KG1 (cell line): Measurements from ENCODE around the gene MYBL2.
A peak's percentile ranks its signal among the peaks of the same experiment; 100 is the strongest.
"Not testable (repeated sequence)": the region's sequence is repeated elsewhere in the genome, so short reads cannot be mapped to it uniquely, and the experiment has no call there.

Experiments
- DNase-seq: peaks from one replicate; lab custom pipeline; 2025; lab: John Stamatoyannopoulos, UW

MYBL2 gene

DNA sequence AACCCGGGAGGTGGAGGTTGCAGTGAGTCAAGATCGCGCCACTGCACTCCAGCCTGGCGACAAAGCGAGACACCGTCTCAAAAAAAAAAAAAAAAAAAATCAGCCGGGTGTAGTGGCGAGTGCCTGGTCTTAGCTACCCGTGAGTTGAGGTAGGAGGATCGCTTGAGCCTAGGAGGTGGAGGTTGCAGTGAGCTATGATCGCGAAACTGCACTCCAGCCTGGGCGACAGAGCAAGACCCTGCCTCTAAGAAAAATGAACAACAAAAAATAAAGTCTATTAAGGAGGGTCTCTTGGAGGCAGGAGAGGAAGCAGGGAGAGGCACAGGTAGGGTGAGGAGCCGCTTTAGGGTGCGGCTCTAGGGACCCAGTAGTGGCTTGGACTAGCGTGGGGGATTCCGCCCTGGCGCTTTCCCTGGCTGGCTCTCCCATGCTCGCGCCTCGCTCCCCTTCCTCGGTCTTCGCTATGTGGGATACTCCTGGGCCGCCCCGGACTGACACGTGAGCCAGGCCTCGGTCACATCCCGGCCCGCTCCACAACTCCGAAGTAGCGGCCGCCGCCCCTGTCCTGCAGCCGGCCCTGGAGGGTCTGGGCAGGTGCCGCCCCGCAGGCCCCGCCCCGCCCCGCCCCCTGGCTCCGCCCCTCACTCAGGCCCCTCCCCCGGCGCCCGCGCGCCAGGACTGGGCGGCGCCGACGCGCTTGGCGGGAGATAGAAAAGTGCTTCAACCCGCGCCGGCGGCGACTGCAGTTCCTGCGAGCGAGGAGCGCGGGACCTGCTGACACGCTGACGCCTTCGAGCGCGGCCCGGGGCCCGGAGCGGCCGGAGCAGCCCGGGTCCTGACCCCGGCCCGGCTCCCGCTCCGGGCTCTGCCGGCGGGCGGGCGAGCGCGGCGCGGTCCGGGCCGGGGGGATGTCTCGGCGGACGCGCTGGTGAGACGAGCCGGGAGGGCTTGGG lies at the start of gene MYBL2:
MYBL2 (plus strand) TSS at position 739 of the 953 bp plus-strand sequence; CDS start at position 909, 170 bp downstream.
- DNase-seq, result peak; percentile 15

DNA sequence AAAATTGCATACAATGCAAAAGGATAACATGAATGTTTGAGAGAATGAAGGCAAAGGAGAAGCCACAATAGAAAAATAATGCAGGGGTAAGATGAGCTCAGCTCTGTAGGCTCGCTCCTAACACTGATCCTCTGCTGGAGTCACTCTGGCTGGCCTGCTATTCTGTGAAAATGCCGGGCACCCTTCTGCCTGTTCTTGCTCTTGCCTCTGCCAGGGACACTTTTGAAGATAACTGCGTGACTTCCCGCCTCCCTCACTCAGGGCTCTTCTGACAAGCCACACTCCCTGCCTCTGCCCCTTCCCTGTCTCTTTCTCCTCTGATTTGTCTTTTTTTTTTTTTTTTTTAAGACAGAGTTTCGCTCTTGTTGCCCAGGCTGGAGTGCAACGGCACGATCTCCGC lies 35.3 kb upstream of the MYBL2 start:
- DNase-seq, result no peak

DNA sequence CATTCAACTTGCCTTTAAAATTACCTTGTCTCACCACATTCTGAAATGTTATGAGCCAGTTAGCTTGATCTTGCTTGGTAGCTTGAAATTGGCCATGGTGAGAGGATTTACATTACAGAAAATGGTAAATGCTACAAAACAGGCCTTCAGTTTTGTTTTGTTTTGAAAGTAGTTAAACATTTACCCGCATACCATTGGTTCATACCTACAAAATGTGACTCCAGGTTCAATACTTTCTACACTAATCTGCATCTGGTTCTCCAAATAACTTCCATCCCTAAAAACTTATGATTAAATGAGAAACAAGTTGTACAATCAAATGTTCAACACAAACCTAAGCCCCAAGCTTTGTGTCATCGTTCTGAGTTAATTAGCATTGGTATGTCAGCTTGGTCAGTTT lies 30.5 kb upstream of the MYBL2 start:
- DNase-seq, result no peak

DNA sequence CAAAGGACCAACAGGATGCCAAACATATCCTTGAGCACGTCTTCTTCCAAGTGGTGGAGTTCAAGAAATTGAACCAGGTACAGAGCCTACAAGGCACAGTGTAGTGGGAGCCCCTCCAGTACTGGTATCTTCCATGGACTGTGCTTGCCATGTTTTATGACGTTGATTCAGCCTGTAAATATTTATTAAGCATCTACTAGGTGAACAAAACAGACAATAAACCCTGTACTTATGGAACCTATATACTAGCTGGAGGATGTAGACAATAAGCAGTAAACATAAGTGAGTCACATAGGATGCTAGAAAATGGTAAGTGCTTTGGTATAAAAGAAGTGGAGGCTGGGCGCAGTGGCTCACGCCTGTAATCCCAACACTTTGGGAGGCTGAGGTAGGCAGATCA lies 24.4 kb upstream of the MYBL2 start:
- no peak for DNase-seq

DNA sequence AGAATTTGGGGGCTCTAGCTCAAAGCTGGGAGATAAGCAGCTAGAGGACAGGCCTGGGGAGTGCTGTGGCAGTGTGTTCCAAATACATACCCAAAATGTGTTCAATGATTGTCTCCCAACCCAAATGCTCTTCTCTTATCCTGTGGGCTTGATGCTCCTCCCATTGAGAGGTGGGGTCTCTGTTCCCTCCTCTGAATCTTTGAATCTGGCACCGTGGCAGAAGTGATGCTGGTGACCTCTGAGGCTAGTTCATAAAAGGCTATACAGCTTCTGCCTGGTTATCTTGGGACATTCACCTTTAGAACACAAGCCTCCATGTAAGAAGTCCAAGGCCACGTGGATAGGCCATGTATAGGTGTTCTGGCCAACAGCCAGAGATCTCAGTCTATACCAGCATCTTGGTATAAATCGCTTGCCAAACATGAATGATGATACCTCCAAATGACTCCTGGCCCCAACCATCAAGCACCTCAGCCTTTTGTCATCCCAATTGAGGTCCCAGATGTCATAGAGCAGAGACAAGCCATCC lies 15.9 kb upstream of the MYBL2 start:
- DNase-seq, result no peak

DNA sequence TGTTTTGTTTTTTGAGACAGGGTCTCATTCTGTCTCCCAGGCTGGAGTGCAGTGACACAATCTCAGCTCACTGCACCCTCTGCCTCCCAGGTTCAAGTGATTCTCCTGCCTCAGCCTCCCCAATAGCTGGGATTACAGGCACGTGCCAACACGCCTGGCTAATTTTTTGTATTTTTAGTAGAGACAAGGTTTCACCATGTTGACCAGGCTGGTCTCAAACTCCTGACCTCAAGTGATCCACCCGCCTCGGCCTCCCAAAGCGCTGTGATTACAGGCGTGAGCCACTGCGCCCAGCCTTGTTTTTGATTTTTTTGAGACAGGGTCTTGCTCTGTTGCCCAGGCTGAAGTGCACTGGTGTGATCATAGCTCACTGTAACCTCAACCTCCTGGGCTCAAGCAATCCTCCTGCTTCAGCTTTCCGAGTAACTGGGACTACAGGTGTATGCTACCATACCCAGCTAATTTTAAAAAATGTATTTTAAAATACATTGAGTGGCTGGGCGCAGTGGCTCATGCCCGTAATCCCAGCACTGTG lies 15.2 kb upstream of the MYBL2 start:
- DNase-seq, result not testable (repeated sequence)

DNA sequence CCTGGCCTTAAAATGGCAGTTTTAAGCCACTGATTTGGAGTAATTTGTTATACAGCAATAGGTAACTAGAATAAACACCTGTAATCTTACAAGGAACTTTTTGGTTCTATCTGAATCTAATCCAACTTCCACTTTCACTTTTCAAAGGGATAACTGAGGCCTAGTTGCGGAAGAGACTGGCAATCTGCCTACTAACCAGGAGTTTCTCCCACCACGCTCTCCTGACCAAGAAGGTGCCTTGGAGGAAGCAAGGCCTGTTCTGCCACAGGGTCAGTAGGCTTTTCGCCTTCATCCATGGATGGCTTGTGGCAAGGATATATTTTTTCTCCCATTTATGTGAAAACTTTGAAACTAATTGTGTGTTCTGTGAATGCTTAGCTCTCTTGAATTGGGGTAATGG lies 12.9 kb upstream of the MYBL2 start:
- no peak for DNase-seq

DNA sequence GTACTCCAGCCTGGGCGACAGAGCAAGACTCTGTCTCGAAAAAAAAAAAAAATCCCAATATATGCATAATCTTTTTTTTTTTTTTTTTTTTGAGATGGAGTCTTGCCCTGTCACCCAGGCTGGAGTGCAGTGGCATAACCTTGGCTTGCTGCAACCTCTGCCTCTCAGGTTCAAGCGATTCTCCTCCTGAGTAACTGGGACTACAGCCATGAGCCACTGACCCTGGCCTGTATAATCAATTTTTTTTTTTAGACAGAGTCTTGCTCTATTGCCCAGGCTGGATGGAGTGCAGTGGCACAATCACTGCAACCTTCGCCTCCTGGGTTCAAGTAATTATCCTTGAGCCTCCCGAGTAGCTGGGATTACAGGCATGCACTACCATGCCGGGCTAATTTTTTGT lies 11.7 kb upstream of the MYBL2 start:
- not testable (repeated sequence) for DNase-seq

DNA sequence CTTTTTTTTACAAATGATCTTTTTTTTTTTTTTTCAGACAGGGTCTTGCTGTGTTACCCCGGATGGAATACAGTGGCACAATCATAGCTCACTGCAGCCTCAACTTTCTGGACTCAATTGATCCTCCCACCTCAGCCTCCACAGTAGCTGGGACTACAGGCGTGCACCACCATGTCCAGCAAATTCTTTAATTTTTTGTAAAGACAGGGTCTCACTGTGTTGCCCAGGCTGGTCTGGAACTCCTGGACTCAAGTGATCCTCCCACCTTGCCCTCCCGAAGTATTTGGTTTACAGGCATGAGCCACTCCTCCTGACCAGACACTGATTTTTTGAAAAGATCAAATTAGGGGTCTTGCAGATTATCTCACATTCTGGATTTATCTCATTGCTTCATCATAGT lies 11.0 kb upstream of the MYBL2 start:
- DNase-seq, result no peak

DNA sequence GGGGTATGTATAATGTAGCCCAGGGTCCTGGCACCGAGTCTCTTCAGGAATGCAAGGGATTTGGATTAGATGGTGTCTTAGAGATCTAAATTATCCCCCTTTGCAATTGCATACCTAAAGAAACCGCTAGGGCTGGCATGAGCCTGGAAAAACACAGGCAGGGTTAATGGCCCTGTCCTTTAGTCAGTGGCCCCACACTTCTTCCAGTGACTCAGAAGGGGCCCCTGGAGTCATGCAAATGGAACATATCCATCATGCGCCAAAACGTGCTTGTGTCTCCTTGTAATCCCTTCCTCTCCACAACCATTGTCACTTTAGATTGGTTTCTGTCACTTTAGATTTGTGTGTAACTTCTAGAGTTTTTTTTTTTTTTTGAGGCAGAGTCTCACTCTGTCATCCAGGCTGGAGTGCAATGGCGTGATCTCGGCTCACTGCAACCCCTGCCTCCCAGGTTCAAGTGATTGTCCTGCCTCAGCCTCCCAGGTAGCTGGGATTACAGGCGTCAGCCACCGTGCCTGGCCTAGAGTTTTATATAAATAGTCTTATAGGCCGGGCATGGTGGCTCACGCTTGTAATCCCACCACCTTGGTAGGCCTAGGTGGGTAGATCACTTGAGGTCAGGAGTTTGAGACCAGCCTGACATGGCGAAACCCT lies 8.7 kb upstream of the MYBL2 start:
- DNase-seq, result no peak

DNA sequence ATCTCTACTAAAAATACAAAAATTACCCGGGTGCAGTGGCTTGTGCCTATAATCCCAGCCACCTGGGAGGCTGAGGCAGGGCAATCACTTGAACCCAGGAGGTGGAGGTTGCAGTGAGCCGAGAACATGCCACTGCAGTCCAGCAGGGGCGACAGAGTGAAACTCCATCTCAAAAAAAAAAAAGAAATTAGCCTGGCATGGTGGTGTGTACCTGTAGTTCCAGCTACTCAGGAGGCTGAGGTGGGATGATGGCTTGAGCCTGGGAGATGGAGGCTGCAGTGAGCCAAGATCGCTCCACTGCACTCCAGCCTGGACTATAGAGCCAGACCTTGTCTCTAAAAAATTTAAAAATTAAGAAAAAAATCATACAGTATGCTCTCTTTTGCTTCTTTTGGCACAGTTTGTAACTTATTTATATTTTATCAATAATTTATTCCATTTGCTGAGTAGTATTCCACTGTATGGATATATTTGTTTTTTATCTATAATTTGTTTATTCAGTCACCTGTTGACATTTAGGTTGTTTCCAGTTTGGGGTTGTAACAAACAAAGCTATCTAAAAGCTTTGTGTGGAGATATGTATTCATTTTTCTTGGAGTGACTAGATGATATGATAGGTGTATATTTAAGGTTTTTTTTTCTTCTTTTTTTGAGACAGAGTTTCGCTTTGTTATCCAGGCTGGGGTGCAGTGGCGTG lies 8.0 kb upstream of the MYBL2 start:
- no peak for DNase-seq

DNA sequence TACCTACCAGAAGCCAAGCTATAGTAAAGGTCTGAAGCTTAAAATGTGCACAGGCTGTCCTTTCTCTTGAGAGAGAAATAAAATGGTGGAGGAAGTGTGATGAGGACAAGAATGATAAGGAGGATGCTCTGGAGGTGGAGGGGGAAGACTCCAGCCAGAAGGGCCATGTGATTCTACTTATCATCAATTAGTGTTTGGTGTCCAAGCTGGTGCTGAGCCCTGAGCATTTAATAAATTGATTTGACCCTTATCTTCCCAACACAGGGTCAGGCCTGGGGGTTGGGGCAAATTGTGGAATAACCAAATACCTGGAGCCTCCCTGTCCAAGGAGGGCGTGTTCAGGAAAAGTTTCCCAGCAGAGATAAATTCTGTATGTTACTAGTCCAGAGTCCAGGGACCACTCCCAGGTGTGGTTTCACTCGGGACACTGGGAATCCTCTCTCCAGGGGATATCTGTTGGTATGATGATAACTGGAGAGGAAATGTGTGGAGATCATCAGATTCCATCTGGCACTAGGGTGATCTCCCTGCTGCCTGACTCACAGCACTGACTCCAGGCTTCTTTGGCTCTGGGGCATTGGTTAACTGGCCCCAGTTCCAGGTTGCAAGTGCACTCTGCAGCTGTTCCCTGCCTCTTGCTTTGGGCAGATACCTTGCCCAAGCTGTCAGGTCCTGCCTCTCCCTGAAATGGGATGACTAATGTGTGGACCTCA lies 3.8 kb upstream of the MYBL2 start:
- no peak for DNase-seq

DNA sequence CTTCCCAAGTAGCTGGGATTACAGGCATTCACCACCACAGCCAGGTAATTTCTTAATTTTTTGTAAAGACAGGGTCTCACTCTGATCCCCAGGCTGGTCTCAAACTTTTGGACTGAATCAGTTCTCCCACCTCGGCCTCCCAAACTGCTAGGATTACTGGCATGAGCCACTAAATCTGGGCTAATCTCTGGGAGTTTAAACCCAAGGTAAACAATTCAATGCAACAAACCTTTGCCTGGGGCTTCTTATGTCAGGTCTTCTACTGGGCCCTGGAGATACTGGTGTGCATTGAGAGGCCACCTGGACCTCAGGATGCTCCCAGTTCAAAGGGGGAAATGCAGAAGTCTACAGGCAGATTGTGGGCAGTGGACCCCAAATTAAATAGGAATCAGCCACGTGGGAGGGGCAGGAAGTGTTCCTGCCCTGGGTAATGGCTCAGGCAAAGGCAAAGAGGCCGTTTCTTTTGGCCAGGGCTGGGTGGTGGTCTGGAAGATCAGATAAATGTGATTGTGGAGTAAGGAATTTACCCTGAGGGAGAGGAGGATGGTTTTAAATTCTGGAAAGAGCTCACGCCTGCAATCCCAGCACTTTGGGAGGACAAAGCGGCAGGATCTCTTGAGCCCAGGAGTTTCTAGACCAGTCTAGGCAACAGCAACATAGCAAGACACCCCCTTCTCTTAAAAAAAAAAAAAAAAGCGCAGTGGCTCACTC lies 1.3 kb upstream of the MYBL2 start:
- no peak for DNase-seq

DNA sequence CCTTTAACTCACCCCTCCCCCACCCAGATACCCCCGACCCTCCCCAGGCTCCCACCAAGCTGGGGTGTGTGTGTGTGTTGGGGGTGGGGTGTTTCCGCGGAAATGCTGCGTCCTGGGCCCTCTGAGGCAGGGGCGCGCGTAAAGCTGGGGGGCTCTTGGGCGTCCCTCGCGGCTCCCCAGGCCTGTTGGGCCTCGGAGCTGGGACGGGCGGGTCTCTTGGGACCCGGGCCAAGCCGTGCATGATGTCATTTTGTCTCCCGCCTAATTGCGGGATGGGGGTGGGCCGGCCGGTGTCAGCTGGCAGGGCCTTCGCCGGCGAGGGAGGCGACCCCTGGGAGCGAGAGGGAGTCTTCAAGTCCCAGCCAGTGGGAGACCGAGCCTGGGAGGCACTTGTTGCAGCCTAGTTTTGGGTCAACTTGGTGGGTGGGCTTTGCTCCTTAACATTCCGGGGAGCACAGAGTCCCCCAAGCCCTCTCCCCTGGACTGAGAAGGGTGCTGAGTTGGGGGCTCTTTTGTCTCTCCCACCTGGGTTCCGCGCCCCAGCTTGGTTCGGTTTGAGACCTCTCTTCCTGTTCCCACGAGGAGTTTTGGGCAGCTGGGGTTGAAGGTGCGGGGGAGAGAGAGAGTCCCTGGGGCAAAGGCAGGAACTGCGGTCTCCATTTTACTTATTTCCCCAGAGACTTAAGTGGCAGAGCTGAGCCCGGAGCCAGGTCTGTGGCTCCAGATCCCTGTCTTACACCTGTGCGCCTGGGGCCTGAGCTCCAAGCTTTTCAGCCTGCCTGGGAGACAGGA lies 623 bp downstream of the MYBL2 start:
- no peak for DNase-seq

DNA sequence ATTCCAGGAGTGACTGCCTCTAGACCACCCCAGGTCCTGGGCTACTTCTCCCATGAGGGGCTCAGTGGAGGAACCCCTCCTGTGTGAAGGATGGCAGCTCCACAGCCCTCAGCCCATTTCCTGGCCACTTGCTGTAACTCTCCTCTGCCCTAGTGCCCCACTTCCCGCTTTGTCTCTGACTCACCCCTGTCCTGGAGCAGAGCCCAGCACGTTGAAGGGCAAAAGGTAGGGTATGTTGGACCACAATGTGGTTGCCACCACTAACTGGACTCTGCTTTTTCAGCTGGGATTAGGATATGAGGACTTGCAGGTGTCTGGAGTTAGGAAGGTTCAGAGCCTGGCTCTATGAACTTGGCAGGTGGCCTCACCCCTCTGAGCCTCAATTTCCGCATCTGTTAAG lies 2.4 kb downstream of the MYBL2 start:
- DNase-seq, result no peak

DNA sequence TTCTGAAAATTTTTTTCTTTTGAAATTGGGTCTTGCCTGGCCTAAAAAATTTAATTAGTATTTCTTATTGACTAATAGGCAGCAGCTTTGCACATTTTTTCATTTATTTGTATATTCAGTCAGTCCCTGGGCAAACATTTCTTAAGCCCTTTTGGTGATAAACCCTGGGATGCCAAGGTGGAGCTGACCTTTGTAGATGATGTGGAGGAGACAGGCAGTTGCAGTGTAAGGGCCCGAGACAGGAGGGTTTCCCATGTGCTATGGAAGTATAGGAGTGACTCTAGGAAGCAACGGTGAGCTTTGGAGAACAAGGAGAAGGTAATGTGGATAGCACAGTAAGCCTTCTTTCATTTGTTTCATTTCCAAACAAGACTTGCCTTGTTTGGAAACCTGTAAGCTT lies 3.5 kb downstream of the MYBL2 start:
- DNase-seq, result no peak

DNA sequence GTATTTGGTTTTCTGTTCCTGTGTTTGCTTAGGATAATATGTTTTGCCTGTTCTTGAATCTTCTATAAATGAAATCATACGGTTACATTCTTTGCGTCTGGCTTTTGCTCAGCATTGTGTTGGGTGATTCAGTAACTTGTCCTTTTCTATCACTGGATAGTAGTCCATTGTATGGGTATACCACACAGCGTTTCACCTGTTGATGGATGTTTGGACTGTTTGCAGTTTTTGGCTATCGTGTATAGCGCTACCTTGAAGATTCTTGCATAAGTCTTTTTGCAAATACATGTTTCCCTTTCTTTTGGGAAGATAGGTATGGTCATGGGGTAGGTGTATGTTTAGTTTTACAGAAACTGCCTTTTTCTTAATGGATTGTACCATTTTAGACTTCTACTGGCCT lies 9.5 kb downstream of the MYBL2 start:
- DNase-seq, result no peak

DNA sequence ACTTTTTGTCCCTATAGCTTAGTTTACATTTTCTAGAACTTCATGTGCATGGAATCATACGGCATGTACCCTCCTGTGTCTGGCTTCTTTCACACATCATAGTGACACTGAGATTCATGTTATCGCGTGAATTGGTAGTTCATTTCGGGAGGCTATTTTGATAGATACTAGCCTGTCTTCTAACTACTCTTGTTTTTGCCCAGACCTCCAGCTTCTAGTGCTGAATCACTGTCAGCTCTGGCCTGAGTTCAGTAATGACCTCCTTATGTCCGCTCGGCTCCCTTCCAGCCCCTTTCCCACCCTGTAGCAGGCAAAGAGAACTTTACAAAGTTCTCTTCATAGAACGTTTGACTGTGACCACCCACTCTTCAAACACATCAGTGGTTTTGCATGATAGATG lies 14.1 kb downstream of the MYBL2 start:
- DNase-seq, result no peak

DNA sequence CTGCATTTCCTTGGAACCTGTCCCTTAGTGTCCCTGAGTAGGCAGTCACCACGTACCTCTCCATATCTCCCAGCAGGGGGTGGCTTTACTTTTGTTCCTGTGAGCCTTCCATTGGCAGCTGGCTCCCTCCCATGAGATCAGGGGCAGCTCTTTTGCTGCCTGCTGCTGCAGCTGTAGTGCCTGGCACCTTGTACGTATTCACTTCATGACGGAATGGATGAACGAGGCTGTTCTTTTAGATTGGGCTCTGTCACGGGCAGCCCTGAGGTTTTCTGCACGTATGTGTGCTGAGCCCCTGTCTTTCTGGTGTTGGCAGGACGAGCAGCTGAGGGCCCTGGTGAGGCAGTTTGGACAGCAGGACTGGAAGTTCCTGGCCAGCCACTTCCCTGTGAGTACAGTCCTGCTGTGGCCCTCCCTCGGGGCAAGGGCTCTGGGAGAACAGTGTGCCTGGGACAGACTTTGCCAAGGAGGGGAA lies 14.6 kb downstream of the MYBL2 start:
- DNase-seq, result no peak

DNA sequence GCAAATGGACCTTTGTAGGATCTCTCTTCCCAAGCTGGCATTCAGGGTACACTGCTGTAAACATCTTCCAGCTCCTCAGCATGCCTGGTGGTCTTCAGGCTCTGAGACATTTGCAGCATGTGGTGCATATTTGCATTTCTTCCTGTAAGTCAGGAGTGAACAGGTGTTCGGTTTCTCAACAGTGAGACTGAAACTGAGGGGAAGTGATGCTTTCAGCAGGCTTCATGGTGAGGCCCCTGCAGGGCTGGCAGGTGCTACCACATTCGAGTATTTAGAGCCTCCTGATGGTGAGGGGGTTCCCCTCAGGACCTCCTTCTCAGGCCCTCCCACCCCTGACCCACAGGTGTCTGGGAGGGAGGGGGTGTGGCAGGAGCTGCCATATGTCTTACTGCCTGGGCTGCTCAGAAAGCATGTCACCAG lies 15.1 kb downstream of the MYBL2 start:
- DNase-seq, result no peak
